ENCODE results near the gene AQP4. TPM values are rescaled to one million over a fixed set of nuclear protein-coding genes. Genes with fewer than 3 reads are reported as not detected.

Gene AQP4
- total RNA-seq, 4 donors from 2014 or later = 9.9 to 24.9 (median 15.3) TPM

- intact Hi-C loops (cut with DNase I; ENCODE audit: low total_unique reads) = loop anchor here (2.0 to 5.0 kb wide), 3 partner anchors 100 to 313 kb away; partner anchors contain the start of gene KCTD1
- DNase-seq = no peak
These were observed 3.4 kb downstream of the AQP4 start for GRCh38 chr18:26862084-26862483.

GRCh38 chr18:26854292-26854881, 11.1 kb downstream of the AQP4 start:
- Histone ChIP-seq H3K4me3 (no peak overlapping the region), H3K36me3 (peaks cover 3 to 20% of the 10 kb centered on the region in 2 donors), H3K9me3 (no peaks in the 10 kb centered on the region), H3K27ac (no peak overlapping the region), H3K4me1 (no peaks in the 10 kb centered on the region), H3K27me3 (no peaks in the 10 kb centered on the region)
- DNase-seq (no peak), ATAC-seq (no peak)
- no peak for TF ChIP-seq POLR2A (IDR thresholded peaks at IDR 0.05)
- TF ChIP-seq, protein P1, sequence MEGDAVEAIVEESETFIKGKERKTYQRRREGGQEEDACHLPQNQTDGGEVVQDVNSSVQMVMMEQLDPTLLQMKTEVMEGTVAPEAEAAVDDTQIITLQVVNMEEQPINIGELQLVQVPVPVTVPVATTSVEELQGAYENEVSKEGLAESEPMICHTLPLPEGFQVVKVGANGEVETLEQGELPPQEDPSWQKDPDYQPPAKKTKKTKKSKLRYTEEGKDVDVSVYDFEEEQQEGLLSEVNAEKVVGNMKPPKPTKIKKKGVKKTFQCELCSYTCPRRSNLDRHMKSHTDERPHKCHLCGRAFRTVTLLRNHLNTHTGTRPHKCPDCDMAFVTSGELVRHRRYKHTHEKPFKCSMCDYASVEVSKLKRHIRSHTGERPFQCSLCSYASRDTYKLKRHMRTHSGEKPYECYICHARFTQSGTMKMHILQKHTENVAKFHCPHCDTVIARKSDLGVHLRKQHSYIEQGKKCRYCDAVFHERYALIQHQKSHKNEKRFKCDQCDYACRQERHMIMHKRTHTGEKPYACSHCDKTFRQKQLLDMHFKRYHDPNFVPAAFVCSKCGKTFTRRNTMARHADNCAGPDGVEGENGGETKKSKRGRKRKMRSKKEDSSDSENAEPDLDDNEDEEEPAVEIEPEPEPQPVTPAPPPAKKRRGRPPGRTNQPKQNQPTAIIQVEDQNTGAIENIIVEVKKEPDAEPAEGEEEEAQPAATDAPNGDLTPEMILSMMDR (IDR thresholded peaks at IDR 0.05 in 4 of 5, conservative IDR thresholded peaks at IDR 0.05 in 1 of 5) = no peak
- intact Hi-C loops (cut with DNase I; ENCODE audit: low total_unique reads) = no loop called here
- in situ Hi-C loops (cut with MboI; ENCODE audit: low sequenced_read_pairs in 4 of 4) = loop anchor here in 1 of 4 donors (25.0 kb wide), 1 partner anchor 108 kb away; no protein-coding TSS in a partner anchor

More at GRCh38 chr18:26862084-26862483, 3.4 kb downstream of the AQP4 start:
- Histone ChIP-seq H3K36me3 (peaks cover 0 to 5% of the 10 kb centered on the region in 2 donors), H3K27ac (peak overlapping the region in 1 of 4 donors; percentile 85), H3K4me3 (no peak overlapping the region), H3K27me3 (no peaks in the 10 kb centered on the region), H3K9me3 (no peaks in the 10 kb centered on the region), H3K4me1 (peaks cover 17 to 24% of the 10 kb centered on the region in 2 donors)
- TF ChIP-seq, protein P1 (IDR thresholded peaks at IDR 0.05 in 4 of 5, conservative IDR thresholded peaks at IDR 0.05 in 1 of 5) = no peak
- no peak for TF ChIP-seq POLR2A (IDR thresholded peaks at IDR 0.05)
- in situ Hi-C loops (cut with MboI; ENCODE audit: low sequenced_read_pairs in 4 of 4) = loop anchor here in 1 of 4 donors (25.0 kb wide), 1 partner anchor 100 kb away; no protein-coding TSS in a partner anchor
- no peak for ATAC-seq

- DNase-seq (no peak), ATAC-seq (no peak)
- no peak for TF ChIP-seq POLR2A (IDR thresholded peaks at IDR 0.05)
- TF ChIP-seq, protein P1 (IDR thresholded peaks at IDR 0.05 in 4 of 5, conservative IDR thresholded peaks at IDR 0.05 in 1 of 5) = no peak
- H3K4me3 ChIP-seq = no peak overlapping the region
- intact Hi-C loops (cut with DNase I; ENCODE audit: low total_unique reads) = no loop called here
- no peaks in the 10 kb centered on the region for H3K9me3 ChIP-seq
- no peak overlapping the region for H3K27ac ChIP-seq
- H3K27me3 ChIP-seq = no peaks in the 10 kb centered on the region
- in situ Hi-C loops (cut with MboI; ENCODE audit: low sequenced_read_pairs in 4 of 4) = loop anchor here in 1 of 4 donors (25.0 kb wide), 1 partner anchor 109 kb away; no protein-coding TSS in a partner anchor
- peaks cover 3 to 20% of the 10 kb centered on the region in 2 donors for H3K36me3 ChIP-seq
- H3K4me1 ChIP-seq = no peaks in the 10 kb centered on the region
These were observed 12.1 kb downstream of the AQP4 start for GRCh38 chr18:26853401-26853800.

DNA sequence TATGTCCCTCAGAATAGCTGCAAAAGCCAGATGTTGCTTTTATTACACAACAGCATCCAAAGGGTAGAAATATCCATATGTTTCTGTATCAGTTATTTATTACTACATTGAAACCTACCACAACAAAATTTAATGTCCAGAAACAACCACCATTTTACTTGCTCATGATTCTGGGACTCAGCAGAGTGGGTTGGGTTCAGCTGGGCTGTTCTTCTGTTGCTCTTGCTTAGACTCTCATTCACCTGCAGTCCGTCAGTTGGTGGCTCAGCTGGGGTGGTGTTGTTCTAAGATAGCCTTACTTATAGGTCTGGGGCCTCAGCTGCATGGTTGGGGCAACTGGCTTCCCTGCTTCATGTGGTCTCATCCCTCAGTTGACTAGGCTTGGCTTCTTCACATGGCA, 21.7 kb downstream of the AQP4 start:
- Histone ChIP-seq H3K9me3 (no peaks in the 10 kb centered on the region), H3K27me3 (no peaks in the 10 kb centered on the region), H3K36me3 (no peaks in the 10 kb centered on the region), H3K27ac (no peak overlapping the region), H3K4me1 (no peaks in the 10 kb centered on the region), H3K4me3 (no peak overlapping the region)
- in situ Hi-C loops (cut with MboI; ENCODE audit: low sequenced_read_pairs in 4 of 4) = no loop called here
- no peak for ATAC-seq
- TF ChIP-seq, protein P1 (IDR thresholded peaks at IDR 0.05 in 4 of 5, conservative IDR thresholded peaks at IDR 0.05 in 1 of 5) = no peak
- no peak for TF ChIP-seq POLR2A (IDR thresholded peaks at IDR 0.05)
- intact Hi-C loops (cut with DNase I; ENCODE audit: low total_unique reads) = no loop called here
- no peak for DNase-seq

All from gastrocnemius medialis (tissue), 4 donors.